GM19455 (cell line): ENCODE data around the gene VSTM2B.

Source experiments
- ATAC-seq: cut with Tn5 transposase; IDR thresholded peaks from one replicate; pipeline ENCODE4 v1.9.1; 2021; ENCODE audit not compliant: unreplicated experiment

Gene VSTM2B

DNA sequence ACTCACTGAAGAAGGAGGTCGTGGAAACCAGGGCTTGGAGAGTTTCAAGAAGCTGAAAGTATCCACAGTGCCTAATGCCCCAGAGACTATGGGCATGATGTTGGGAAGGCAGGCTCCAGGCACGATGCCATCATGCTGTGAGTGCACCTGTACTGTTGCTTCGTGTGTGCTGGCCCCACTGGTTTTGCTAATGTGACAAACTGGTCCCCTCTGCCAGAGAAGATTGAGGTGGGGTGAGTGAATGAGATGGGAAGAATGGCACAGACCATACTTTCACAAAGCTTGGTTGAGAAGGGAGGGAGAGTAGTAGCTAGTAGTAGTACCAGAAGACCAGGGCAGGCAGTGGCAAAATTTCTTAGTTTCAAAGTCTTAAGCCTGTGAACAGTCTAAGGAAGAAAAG lies 61.3 kb downstream of the VSTM2B start:
- no peak for ATAC-seq

DNA sequence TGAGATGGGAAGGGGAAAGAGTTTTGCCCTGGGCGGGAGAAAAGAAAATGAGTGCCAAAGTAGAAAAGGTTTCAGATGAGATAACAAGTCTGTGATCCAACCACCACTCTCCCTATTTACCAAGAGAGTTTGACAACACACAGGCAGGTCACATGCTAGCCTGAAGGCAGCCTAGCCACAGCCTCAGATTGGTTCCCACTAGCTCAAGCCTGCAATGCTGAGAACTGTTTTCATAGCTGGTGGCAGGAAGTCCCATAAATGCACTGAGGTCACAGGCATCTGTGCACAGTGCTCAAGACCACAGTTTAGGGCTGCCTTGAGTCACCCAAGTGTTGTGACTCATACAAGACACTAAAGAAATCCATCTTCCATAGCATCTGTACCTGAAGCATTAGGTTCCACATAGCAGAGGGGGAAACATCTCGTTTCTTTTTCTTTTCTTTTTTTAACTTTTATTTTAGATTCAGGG lies 61.8 kb downstream of the VSTM2B start:
- ATAC-seq, result no peak

DNA sequence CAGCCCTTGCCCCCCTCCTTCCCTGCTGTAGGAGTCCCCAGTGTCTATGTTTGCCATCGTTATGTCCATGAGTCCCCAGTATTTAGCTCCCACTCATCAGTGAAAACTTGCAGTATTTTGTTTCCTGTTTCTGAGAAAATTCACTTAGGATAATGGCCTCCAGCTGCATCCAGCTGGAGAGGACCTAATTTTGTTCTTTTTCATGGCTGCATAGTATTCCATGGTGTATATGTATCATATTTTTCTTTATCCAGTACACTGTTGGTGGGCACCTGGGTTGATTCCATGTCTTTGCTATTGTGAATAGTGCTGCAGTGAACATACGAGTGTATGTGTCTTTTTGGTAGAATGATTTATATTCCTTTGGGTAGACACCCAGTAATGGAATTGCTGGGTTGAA lies 62.3 kb downstream of the VSTM2B start:
- ATAC-seq, result no peak

DNA sequence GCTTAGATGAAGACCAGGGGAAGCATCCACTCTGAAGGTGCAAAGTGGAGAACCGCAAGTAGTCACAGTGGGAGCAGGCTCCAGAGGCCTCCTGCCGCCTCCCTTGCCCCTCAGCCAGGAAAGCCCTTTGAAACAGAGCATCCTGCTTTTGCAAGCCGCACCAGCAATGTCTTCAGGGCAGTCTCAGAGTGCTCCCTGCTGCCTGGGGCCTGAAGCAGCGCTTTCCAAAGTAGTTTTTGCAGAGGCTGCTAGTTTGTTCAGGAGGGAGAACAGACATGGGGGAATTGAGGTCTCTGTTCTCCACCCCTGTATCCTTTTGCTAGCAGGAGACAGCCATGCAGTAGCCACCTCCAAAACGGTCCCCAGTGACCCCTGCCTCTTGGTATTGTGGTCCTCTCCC lies 64.5 kb downstream of the VSTM2B start:
- ATAC-seq, result no peak

DNA sequence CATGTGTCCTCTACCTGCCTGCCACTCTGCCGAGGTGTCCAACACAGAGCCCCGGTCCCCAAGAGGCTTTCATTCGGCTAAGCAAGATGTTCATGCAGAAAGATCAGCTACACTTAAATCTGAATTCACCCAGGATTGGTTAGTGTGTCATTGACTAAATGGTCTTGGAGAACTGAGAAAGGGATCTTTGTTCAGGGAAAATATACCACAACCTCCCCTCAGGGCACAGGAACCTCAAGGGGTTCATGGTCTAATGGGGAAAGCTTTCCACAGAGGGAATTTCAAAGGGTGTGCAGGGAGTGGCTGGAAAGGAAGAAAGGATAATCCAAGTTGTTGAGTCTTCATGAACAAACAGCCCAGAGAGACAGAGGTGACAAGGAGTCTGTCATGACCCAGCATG lies 65.9 kb downstream of the VSTM2B start:
- no peak for ATAC-seq

DNA sequence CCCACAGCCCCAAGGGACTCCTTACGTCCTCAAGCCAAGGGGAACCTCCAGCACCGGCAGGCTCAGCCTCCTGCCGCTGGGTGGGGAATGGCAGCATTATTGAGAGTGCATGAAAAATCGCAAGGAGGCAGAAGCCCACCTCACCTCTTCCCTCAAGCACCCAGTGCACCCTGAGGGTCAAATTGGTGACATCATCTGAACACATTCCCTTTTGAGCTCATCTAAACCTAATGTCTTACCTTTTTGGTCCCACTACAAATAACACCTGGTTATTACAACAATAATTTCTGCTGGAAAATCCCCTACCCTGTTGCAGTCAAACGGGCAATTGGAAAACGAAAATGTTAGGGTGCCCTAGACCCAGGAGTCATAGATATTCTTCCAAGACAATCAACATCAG lies 68.1 kb downstream of the VSTM2B start:
- ATAC-seq, result no peak

DNA sequence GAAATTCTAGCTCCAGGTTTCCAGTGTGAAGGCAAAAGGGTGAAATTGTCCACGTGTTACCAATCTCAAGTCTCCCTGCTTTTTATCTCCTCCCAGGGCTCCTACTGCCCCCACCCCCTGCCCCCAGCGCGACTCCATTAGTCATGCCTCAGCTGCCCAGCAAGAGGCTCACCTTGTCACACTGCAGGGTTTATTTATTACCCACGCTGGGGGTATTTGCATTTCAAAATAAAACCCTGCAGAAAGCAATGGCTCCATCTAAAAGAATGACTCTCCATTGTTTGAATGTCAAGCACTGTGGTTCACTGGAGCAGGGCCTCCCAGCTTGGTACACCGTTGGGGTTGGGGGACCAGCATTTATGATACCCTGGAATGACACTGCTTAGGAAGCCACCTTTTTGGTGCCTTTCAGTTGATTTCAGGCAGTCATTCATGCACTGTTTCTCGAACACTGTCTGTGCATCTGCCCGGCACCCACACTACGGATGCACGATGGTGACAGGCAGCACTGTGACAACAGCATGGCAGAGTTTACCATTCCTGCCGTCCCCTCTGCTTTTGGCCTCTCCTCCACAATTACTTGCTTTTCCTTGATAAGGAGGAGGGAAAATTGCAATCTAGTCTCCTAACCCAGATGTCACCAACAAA lies 70.4 kb downstream of the VSTM2B start:
- ATAC-seq, result no peak

DNA sequence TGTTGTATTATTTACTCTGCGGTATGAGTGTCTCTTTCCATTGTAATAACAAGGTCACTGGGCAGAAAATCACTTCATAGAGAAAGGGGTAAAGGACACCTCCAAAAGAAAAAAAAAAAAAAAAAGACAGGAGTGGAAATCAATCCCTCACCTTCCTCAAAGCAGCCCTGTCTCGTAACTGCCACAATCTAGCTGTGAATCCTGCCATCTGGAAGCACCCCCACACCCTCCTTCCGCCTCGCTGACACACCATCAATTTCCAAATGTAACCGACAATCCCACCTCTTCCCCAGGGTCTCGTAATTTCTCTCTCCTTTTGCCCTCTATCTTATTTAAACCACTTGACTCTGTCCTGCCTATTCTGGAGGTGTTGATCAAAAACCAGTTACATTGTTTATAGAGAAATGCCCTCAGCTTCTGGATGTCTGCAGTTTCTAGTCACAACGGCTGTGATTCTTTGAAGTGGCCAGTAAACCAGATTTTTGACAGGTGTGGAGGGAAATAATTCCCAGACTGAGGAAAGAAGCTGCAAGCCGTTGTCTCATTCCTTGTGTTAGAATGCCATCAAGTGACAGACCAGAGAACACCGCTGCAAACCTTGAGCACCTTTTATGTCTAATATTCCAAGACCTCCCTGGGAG lies 71.2 kb downstream of the VSTM2B start:
- ATAC-seq, result no peak

DNA sequence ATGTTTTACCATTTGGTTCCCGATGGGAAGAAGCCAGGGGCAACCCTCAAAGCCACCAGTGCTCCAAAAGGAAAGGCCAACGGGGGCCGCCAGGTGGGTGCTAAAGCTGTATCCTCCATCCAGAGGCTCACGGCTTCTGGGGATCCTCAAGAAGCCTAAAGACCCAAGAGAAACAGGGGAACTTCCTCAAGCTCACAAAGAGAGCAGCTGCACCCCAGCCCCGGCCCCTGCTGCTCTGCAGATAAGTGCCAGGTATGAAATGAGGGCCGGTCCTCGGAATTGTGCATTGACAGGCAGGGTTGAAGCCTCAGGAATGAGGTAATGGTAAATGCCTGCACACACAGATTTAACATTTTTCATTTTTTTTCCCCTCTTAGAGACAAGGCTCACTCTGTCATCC lies 72.2 kb downstream of the VSTM2B start:
- no peak for ATAC-seq

DNA sequence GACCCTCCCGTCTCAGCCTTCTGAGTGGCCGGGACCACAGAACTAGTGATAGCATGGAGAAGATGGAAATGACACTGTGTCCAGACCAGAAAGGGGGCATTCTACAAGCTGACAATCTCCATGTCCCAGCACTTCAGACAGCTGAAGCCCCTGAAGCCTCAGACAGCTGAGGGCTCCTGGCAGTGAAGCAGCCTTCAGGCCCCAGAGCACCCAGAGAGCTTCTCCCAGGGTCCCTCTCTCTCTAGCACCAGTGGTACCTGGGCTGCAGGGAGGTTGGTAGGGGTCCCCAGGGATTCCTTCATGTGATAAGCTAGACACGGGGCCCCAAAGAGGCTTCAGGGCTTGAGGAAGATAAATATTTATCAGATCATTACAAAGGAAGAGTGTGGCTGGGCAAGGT lies 72.7 kb downstream of the VSTM2B start:
- no peak for ATAC-seq

DNA sequence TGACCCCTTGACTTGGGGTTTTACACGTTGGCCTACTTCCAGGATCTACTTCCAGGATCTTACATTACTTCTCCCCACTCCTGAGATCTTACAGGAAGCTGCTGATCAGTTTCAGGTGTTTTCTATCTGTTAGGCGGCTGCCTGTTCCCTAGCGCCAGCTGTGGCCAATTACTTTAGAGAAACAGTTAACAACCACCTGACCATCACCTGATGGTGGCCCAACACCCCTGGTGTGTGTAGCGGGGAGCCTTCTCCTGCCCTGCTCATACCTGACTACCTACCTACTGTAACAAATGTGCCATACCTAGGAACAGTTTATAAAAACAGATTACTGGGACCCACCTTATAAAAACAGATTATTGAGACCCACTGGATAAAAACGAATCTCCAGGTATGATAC lies 77.5 kb downstream of the VSTM2B start:
- ATAC-seq, result no peak

DNA sequence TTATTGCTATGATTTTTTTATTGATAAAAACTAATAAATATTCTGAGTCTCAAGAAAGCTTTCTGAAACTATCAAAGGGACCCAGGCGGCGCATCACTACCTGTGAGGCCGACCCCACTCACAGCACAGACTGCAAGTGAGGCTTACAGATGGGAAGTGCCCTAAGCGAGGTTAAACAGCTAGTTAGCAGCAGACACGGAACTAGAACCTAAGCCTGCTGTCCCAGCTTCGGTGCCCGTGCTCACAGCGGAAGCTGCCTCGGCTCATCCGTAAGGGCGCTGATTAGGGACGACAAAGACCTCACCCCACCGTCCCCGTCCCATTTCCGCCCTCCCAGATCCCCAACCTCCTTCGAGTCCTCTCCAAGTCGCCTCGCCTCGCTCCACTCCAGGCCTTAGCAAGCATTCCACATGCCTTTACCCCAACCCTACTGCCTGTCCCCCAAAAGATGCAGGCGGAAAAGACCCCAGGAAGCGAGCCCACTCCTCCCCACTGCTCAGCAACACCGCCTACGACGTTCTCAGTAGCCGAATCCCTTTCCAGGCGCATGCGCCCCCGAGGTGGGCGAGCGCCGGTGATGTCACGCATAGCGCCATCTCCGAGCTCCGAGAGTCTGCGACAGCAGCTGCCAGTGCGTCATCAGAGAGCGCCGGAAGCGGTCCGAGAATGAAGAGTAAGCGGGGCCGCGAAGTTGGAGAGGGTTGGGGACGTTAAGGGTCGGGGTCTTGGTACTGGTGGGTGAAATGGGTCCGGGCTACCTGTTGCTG lies 80.0 kb downstream of the VSTM2B start, which contains the start of gene POP4:
TSS of gene POP4 (plus strand) at position 631 of the 767 bp plus-strand sequence. CDS start at position 667, 36 bp downstream.
- ATAC-seq, result peak; percentile 82

DNA sequence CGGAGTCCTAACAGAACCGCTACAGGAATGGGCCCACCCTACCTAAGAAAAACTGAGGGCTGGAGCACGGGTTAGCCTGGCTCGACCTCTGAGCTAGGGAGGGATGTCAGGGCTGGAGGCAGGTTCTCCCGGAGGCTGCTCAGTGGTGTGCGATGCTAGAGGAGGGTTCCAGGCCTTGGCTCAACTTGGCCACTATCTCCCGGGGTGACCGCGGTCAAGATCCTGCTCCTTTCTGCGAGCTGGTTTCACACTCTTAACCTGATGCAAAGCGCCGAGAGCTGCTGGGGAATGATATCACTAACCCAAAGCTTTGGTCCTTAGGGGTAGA lies 80.6 kb downstream of the VSTM2B start:
- peak; percentile 26 for ATAC-seq

DNA sequence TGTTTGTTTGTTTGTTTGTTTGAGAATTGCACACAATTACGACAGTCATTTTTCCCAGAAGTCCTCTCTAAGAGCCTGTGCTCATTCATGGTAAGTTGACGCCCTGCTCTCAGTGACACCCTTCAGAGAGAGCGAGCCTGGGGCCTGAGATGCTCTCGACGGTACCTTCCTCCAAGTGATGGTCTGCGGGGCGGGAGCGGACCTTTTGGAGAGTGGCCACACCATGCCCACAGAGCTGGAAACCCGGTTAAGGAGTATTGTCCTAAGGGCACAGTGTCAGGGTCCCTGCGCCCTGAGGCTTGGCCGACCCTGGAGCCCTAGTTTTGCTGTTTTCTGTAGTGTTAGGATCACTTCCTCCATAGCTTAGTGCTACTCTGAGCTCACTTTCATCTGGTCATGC lies 83.8 kb downstream of the VSTM2B start:
- no peak for ATAC-seq

DNA sequence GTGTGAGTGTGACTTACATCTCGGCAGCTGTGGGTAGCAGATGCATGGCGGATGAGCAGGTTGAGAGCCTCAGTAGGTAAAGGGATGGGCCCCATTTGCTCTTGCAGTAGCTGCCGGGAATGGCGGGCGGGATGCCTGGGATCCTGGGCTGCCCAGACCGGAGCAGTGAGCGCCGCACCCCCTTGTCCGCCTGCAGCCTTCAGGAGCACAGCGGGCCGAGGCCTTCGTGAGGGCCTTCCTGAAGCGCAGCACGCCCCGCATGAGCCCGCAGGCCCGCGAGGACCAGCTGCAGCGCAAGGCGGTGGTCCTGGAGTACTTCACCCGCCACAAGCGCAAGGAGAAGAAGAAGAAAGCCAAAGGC lies 84.4 kb downstream of the VSTM2B start:
- no peak for ATAC-seq

DNA sequence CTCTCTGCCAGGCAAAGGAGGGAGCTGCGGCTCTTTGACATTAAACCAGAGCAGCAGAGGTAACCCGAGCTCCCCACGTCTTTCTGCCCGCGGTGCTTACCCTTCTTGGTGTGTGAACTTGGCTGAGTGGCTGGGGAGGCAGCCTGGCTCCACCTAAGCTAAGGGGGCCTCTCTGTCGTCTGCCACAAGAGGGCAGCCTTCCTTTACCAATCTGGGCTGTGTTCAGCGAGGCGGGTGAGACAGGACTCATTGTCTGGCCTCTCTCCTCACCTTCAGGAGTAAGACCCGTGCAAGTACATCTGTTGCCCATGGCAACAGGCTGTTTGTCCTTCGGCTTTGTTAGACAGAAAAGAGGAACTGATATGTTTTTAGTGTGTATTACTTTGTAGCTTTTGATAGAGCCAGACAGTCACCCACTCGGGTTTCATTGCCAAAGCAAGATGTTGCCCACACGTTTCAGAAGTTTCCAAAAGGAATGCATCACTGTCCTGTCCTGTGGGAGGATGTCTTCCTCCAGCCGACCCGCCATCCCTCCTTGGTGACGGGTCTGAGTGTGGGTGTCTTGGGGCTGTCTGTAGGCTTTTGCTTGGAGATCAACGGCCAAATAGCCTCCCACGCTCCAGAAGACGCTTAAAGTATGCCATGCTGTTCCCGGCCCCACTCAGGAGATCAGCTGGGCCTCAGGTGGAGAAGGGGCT lies 84.9 kb downstream of the VSTM2B start:
- peak; percentile 51 for ATAC-seq

DNA sequence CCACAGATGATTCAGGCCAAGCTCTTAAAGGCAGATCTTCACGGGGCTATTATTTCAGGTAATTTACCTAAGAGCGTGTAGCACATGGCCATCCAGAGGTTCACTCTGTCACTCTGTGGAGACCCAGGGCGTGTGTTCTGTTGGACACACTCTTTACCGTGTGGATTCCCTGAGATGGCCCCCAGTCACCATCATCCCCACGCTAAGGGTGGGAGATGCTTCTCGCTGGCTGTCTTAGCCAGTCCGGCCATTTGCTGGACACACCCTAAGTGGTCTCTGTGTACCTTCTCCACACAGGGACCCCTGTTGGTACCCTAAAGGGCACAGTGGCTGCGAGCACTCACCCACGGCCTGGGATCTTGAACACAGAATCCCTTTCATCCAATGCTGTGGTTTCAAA lies 86.3 kb downstream of the VSTM2B start:
- no peak for ATAC-seq

DNA sequence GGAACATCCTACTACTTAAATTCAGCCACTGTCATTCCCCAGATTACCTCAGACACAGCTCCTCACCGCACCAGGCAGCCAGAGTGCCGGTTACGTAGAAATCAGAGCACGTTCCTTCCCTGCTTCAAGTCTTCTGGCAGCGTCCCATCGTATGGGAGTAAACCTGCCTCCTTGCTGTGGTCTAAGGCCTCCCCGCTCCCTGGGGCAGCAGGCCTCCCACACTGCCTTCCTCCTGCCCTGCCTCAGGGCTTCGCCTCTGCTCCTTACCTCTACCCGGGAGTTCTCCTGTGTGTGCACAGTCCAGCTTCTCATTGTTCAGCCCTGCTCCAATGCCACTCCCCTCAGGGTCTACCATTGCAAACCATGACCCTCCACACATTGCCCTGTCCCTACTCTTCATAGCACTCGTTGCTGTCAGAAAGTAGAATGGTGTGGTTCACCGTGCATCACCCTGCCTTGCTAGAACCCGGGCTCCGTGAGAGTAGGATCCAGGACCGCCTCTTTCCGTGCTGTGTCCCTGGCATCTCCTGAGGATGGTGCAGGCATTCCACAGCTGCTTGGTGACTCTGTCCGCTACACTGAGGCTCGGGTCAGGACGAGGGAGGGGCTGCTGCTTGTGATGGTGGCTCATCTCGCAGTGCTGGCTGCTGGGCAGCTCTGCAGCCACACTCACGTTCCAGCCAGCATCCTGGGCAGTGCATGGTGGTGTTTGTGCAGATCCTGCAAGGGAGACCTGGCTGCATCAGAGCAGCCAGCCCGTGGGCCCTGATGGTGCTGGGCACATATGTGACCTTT lies 87.2 kb downstream of the VSTM2B start:
- no peak for ATAC-seq

DNA sequence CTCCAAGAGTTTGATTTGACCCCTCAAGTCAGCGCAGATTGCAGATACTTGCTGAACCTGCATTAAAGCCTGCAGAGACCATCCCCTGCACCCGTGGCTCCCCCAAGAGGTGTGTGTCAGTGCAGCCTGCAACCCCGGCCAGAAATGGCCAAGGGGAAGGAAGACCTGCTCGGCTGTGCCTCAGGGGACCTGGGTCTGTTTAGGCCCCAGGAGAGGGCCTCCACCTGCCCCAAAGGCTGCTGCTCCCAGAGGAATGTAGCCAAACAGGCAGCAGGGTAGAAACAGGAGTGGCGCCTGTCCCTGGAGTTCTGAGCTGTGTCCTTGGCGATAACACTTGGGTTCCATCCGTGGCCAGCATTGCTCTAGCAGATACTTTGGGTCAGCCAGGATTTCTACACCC lies 88.3 kb downstream of the VSTM2B start:
- no peak for ATAC-seq
